Dendritic cell treated with granulocyte-macrophage colony-stimulating factor and Interleukin-4, amounts not matched to agents 40 ng/mL and 50 ng/mL, for 4 days (primary cell): ENCODE data around the gene NDUFS2.

Experiments used
- H3K27ac Mint-ChIP-seq: one replicate; pipeline ENCODE4 v1.8.0; 2022; ENCODE audit warnings: mild to moderate bottlenecking, mixed read lengths
- H3K27me3 Mint-ChIP-seq: one replicate; pipeline ENCODE4 v1.8.0; 2022; ENCODE audit warnings: mild to moderate bottlenecking, mixed read lengths
- H3K36me3 Mint-ChIP-seq: one replicate; pipeline ENCODE4 v1.8.0; 2022; ENCODE audit warnings: low read depth, mixed read lengths
- H3K4me1 Mint-ChIP-seq: one replicate; pipeline ENCODE4 v1.8.0; 2022; ENCODE audit warnings: low read depth, mixed read lengths
- H3K4me3 Mint-ChIP-seq: one replicate; pipeline ENCODE4 v1.8.0; 2022; ENCODE audit warnings: mild to moderate bottlenecking, moderate library complexity, mixed read lengths
- H3K9me3 Mint-ChIP-seq: one replicate; pipeline ENCODE4 v1.8.0; 2022; ENCODE audit warnings: mixed read lengths
- intact Hi-C: fragments of 100-400 bp; cut with micrococcal nuclease; formaldehyde crosslinking; loops from one replicate; pipeline ENCODE4 v1.15.0; 2022

Gene NDUFS2

DNA sequence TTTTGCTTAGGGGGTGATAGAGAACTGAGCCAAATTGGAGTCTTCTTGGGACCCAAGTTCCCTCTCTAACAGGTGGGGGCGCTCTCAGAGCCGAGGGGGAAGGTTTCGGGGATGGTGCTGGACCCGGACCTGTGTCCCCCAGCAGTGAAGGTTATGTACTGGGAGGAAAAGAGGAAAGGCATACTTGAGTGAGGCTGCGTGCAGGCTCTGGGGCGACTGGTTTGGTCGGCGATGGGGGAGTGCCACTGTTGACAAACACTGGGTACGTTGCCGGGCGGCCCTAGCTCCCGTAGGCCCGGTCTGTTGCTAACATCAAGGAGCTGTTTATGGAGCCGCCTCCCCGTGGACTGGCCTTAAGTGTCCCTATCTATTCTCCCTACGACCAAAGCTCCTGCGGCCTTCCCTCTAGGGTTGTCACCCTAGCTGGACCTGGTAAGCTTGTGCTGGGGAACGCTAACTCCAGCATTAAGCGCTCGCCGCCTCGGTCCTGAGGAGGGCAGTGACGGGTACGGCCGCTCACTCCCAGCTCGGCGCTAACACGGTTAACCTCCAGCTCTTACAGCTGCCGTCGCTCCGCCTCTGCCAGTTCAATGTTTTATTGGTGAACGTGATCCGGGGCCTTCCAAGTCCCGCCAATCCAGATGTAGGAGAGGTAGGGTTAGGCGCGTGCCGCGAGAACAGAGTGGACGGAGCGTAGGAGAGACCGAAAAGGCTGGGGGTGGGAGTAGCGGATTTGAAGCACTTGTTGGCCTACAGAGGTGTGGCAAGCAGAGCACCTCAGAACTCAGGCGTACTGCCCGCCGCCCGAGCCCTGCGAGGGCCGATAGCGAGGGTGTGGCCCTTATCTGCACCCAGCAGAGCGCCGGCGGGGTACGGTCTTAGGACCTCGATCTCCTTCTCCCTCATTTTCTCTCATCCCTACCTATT lies 36.2 kb upstream of the NDUFS2 start, which contains the start of gene PPOX:
Gene PPOX (plus strand): TSS at position 685 of the 927 bp plus-strand sequence. CDS start 422 bp downstream, outside the sequence.
- peaks cover 79% of the 10 kb centered on the region for H3K36me3 Mint-ChIP-seq
- no peaks in the 10 kb centered on the region for H3K27me3 Mint-ChIP-seq
- intact Hi-C loops, result no loop called here
- H3K9me3 Mint-ChIP-seq, result no peaks in the 10 kb centered on the region
- H3K4me1 Mint-ChIP-seq, result peaks cover 71% of the 10 kb centered on the region
- peak within 1 kb of the TSS; percentile 96 for H3K27ac Mint-ChIP-seq
- peak within 1 kb of the TSS; percentile 91 for H3K4me3 Mint-ChIP-seq

DNA sequence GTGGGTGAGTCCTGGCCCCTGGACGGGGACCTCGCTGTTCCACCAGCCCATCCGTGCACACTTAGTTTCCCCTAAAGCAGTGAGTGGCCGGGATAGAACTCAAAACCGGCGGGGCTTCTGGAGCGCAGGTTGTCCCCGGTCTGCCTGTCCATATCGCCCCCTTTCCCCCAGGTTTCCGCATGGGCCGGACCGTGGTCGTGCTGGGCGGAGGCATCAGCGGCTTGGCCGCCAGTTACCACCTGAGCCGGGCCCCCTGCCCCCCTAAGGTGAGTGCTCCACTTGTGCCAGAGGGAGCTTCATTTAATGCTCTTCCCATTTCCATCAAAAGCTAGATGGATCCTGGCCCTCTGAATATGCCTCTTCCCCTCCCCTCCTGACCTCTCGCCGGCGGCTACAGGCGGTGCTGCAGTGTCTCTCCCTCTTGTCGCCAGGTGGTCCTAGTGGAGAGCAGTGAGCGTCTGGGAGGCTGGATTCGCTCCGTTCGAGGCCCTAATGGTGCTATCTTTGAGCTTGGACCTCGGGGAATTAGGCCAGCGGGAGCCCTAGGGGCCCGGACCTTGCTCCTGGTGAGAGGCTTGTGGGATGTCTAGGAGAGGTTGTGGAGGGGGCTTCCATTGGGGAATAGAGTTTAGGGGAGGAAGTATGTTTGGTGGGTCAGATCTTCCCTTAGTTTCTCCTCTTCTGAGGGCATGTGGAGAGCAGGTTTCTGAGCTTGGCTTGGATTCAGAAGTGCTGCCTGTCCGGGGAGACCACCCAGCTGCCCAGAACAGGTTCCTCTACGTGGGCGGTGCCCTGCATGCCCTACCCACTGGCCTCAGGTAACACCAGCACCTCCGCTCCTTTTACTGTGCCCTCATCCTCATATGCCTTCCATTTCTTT lies 35.3 kb upstream of the NDUFS2 start:
- Mint-ChIP-seq H3K36me3 (peaks cover 79% of the 10 kb centered on the region), H3K27ac (peak overlapping the region; percentile 96), H3K9me3 (no peaks in the 10 kb centered on the region), H3K27me3 (no peaks in the 10 kb centered on the region), H3K4me3 (peak overlapping the region; percentile 91), H3K4me1 (peaks cover 62% of the 10 kb centered on the region)
- intact Hi-C loops, result no loop called here

DNA sequence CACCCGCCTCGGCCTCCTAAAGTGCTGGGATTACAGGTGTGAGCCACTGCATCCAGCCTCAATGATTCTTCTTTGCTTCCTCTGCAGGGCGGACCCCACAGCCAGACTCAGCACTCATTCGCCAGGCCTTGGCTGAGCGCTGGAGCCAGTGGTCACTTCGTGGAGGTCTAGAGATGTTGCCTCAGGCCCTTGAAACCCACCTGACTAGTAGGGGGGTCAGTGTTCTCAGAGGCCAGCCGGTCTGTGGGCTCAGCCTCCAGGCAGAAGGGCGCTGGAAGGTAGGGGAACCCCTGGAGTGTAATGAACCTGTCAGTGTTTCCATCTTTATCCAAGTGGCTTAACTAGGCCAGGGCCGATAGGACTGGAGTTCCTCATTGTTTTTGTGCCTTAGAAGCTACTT lies 33.3 kb upstream of the NDUFS2 start:
- intact Hi-C loops, result no loop called here
- Mint-ChIP-seq H3K9me3 (no peaks in the 10 kb centered on the region), H3K4me1 (peaks cover 49% of the 10 kb centered on the region), H3K36me3 (peaks cover 79% of the 10 kb centered on the region), H3K27ac (no peak overlapping the region), H3K27me3 (no peaks in the 10 kb centered on the region), H3K4me3 (no peak overlapping the region)

DNA sequence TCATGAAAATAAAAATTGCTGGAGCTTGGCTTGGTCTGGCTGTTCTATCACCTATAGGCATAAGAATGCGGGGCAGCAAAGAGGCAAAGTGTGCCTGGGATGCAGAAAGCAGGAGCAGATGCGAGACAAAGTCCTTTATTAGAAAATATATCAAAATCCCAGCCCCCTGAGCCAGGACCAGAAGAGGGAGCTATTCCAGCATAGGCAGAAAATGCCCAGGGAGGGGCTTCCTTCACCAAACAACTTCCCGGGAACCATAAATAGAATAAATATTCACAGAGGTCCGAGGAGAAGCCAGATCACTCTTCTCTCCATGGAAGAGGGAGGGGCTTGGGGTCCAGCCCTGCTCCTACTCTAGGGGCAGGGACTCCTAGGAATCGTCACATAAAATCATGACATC lies 31.0 kb upstream of the NDUFS2 start:
- Mint-ChIP-seq H3K27me3 (no peaks in the 10 kb centered on the region), H3K4me3 (no peak overlapping the region), H3K9me3 (no peaks in the 10 kb centered on the region), H3K4me1 (peaks cover 39% of the 10 kb centered on the region), H3K27ac (no peak overlapping the region), H3K36me3 (peaks cover 89% of the 10 kb centered on the region)
- intact Hi-C loops, result no loop called here

DNA sequence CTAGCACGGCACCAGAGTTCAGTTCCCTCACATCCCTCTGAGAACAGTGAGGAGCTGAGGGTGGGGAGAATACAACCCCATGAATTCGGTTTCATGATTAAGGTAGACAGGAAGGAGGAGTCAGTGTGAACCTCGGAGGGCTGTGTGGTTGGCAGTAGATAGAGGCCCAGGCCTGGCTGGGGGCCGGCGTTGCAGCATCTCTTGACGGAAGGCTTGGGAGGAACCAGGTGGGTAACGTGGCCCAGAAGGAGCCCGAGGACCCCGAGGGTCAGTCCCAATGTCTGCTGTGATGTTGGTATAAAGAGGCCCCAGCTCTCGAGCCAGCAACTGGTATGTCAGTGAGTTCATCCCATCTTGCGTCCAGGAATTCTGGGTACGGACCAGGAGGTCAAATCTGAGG lies 30.5 kb upstream of the NDUFS2 start:
- Mint-ChIP-seq H3K27me3 (no peaks in the 10 kb centered on the region), H3K4me3 (no peak overlapping the region), H3K27ac (no peak overlapping the region), H3K4me1 (peaks cover 39% of the 10 kb centered on the region), H3K9me3 (no peaks in the 10 kb centered on the region), H3K36me3 (peaks cover 85% of the 10 kb centered on the region)
- intact Hi-C loops, result no loop called here

DNA sequence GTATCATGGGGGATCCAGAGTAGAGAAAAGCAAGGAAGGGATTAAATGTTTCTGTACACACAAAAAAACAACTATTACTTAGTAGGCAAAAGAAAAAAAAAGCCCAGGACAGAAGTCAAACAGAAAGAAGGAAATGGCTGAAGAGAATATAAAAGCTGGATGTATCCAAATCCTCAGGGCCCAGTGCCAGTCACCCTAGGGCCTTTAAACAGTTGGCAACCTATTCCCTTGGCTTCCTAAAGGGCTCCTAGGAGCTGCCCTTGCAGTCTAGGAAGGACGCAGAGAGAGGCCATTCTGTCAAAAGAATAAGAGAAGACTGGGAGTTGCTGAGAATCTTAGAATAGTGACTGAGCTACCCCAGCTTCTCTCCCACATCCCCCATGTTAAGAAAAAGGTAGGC lies 29.8 kb upstream of the NDUFS2 start:
- peaks cover 87% of the 10 kb centered on the region for H3K36me3 Mint-ChIP-seq
- H3K4me3 Mint-ChIP-seq, result no peak overlapping the region
- H3K4me1 Mint-ChIP-seq, result peaks cover 34% of the 10 kb centered on the region
- H3K27ac Mint-ChIP-seq, result no peak overlapping the region
- intact Hi-C loops, result no loop called here
- H3K9me3 Mint-ChIP-seq, result no peaks in the 10 kb centered on the region
- H3K27me3 Mint-ChIP-seq, result no peaks in the 10 kb centered on the region

DNA sequence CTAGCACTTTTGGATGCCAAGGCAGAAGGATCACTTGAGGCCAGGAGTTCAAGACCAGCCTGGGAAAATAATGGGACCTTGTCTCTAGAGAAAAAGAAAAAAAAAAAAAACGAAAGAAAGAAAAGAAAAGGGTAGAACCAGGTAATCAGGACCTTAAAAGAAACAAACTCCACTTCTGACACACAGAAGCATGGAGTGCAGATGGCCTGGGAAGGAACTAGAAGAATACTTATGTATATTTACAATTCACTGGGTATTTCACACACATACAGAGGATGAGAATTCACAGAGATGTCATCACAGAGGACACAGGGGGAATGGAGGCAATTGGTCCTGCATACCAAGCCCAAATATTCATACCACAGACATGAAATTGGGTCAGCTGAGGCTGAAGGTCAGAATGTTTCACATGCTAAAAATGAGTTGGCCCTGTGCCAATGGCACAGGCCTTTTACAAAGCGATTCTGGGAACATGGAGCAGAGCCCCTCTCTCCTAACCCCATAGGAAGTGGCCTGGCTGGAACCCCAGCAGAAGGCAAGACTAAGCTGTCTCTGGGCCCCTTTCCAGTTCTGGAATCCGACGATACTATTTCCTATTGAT lies 29.3 kb upstream of the NDUFS2 start:
- Mint-ChIP-seq H3K27ac (no peak overlapping the region), H3K4me1 (peaks cover 28% of the 10 kb centered on the region), H3K36me3 (peaks cover 87% of the 10 kb centered on the region), H3K9me3 (no peaks in the 10 kb centered on the region), H3K4me3 (no peak overlapping the region), H3K27me3 (no peaks in the 10 kb centered on the region)
- intact Hi-C loops, result no loop called here

DNA sequence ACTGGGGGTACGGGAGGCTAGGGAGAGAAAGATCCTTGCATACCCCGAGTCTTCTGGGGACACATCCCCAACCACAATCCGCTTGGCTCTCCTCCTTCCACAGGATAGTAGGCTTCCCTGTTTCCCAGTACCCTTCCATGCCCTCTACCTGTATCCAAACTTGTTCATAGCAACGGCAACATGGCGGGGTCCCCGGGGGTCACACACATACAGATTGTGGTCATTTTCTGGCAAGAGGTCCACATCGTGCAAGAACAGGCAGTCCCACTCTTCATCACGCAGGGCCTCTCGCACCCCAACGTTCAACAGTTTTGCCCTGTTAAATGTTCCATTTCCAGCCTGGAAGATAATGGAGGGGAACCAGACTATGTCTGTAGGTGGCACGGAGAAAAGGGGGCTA lies 28.5 kb upstream of the NDUFS2 start:
- H3K27me3 Mint-ChIP-seq, result no peaks in the 10 kb centered on the region
- H3K27ac Mint-ChIP-seq, result no peak overlapping the region
- peaks cover 22% of the 10 kb centered on the region for H3K4me1 Mint-ChIP-seq
- intact Hi-C loops, result no loop called here
- no peak overlapping the region for H3K4me3 Mint-ChIP-seq
- H3K36me3 Mint-ChIP-seq, result peaks cover 79% of the 10 kb centered on the region
- H3K9me3 Mint-ChIP-seq, result no peaks in the 10 kb centered on the region

DNA sequence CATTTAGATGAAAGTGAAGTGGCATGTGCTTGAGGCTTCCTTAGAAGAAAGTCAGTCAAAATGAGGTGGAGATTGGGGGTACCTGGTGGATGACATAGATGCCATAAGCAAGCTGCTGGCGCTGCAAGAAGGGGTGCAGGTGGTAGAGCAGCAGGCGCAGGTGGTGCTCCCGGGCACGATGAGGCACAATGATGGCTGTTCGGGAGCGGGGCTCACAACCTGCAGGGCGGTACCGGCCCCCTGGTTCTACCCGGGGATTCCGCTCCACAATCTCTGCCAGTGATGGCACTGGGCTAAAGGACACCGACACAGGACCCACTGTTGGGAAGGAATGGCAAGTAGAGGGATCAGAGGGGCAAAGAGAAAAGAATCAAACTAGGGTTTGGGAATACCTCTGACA lies 27.3 kb upstream of the NDUFS2 start:
- H3K36me3 Mint-ChIP-seq, result peaks cover 69% of the 10 kb centered on the region
- peaks cover 22% of the 10 kb centered on the region for H3K4me1 Mint-ChIP-seq
- intact Hi-C loops, result no loop called here
- H3K27ac Mint-ChIP-seq, result peak overlapping the region; percentile 24
- no peaks in the 10 kb centered on the region for H3K27me3 Mint-ChIP-seq
- no peak overlapping the region for H3K4me3 Mint-ChIP-seq
- no peaks in the 10 kb centered on the region for H3K9me3 Mint-ChIP-seq

DNA sequence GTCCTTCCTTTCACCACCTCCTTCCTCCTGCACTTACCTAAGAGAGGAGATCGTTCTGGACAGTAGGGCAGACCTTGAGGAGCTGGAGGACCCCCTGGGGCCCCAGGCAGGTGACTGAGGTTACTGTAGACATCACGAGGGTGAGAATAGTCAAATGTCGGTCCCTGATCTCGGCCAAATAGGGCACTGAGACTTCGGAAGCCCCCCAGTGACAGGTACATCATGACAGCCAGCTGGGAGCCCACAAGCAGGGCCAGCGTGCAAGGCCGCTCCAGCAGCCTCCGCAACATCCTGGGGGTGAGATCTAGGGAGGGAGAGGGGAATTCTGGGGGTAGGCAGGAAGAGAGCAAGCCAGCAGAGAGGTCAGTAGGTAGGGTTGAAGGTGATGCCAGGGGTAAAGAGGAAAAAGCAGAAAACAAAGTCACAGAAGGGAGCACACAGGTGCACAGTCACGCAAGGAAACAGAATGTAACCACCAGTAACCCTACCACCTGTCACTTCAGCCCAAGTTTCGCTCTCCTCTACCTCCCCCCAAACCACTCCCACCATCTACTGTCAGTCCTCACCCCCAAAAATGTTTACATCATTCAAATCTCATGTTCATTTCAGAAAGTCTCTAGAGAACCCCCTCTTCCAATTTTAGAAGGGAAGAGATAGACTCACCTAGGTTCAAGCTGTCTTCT lies 26.3 kb upstream of the NDUFS2 start:
- Mint-ChIP-seq H3K36me3 (peaks cover 60% of the 10 kb centered on the region), H3K4me1 (peaks cover 31% of the 10 kb centered on the region), H3K27me3 (no peaks in the 10 kb centered on the region), H3K9me3 (no peaks in the 10 kb centered on the region), H3K27ac (peak overlapping the region; percentile 91), H3K4me3 (peak overlapping the region; percentile 99)
- intact Hi-C loops, result no loop called here

DNA sequence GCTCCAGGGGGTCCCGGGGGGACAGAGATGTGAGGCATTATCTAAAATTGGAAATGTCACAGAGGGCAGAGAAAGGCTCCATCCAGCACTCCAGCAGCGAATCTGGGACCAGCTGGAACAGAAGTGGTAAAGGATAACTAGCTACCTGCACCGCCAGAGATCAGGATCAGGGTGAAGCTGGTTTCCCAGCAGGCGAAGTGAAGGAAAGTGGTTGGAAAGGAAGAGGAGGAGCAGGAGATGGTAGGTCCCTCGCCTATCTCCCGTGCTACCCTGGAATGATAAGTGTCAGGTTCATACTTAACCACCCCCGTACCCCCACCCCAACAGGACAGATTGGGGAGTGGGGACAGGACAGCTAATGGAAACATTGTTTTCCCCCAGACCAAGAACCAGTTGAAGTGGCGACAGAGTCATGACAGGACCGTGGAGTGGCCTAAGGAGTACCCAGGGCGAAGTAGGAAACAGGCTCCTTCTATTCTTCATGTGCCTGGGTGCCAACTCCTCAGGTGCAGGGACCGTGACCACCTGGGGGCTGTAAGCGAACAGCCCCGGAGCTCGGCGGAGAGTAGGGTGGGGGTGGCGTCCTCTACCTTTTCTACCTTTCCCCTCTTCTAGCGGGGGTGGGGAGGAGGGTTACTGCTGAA lies 25.6 kb upstream of the NDUFS2 start:
- H3K4me3 Mint-ChIP-seq, result peak overlapping the region; percentile 99
- H3K4me1 Mint-ChIP-seq, result peaks cover 35% of the 10 kb centered on the region
- no peaks in the 10 kb centered on the region for H3K27me3 Mint-ChIP-seq

DNA sequence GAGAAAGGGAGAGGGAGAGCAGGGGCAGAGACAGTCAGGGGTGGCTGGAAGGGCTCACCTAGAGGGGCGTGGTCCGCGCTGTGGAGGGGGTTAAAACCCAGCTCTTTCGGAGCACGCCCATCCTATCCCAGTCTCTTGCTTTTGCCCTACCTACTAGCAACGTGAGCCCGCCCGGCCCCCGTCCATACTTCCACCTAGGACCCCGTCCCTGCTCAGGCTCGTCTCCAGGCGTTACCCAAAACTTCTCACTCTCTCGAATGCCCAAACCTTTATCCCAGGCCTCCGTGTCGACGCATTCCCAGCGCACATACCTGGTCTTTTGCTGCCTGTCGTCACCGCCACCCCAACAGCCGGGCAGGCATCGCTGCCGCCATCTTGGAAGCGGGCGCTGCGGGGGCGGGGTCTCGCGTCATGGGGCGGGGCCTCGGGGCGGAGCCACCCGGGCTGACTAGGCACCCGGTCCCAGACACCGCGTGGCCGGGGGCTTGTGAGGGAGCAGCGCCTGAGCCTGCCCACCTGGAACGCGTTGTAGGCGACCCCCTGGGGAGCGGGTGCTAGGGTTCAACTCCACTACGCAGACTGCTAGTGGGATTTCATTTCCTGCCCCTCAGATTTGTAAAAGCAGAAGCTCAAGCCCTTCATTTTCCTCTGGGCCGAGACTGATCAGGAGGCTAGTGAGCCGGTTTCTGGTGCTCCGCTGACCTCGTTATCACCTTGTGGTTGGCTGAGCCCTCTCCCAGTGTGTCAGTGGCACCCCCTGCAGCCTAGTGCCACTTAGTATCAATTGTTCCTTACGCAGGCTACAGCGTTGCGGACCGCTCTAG lies 24.8 kb upstream of the NDUFS2 start, which contains the start of gene B4GALT3:
Gene B4GALT3 (minus strand): TSS at position 396 of the 824 bp plus-strand sequence. CDS start 1,447 bp downstream, outside the sequence.
- Mint-ChIP-seq H3K27ac (peak within 1 kb of the TSS; percentile 91), H3K9me3 (no peaks in the 10 kb centered on the region), H3K4me1 (peaks cover 42% of the 10 kb centered on the region), H3K27me3 (no peaks in the 10 kb centered on the region), H3K4me3 (peak within 1 kb of the TSS; percentile 99), H3K36me3 (peaks cover 46% of the 10 kb centered on the region)
- intact Hi-C loops, result no loop called here

More for the DNA sequence above, 25.6 kb upstream of the NDUFS2 start:
- H3K27ac Mint-ChIP-seq, result peak overlapping the region; percentile 91
- intact Hi-C loops, result no loop called here
- peaks cover 53% of the 10 kb centered on the region for H3K36me3 Mint-ChIP-seq
- no peaks in the 10 kb centered on the region for H3K9me3 Mint-ChIP-seq
